Brain microvascular endothelial cell (primary cell): ENCODE results near the gene KRTAP5-5.

ENCODE experiments used
- DNase-seq: peaks from one replicate; pipeline ENCODE4 v3.0.0-alpha.2; 2020
- H3K27ac ChIP-seq: fragments of 250-450 bp; sonication (Bioruptor Pico); 2 replicates; pipeline ENCODE4 v1.5.1; 2020; ENCODE audit warnings: mild to moderate bottlenecking, moderate library complexity
- H3K27me3 ChIP-seq: fragments of 250-450 bp; sonication (Bioruptor Pico); replicated peaks from 2 replicates; pipeline ENCODE4 v1.5.1; 2020; ENCODE audit warnings: mild to moderate bottlenecking
- H3K36me3 ChIP-seq: fragments of 250-450 bp; sonication (Bioruptor Pico); replicated peaks from 2 replicates; pipeline ENCODE4 v1.5.1; 2020; ENCODE audit warnings: mild to moderate bottlenecking
- H3K4me3 ChIP-seq: 2 replicates; pipeline ENCODE4 v1.5.1; 2011; ENCODE audit warnings: low read depth, mild to moderate bottlenecking, control low read depth, low read length, moderate library complexity
- in situ Hi-C: cut with HindIII; loops from 2 replicates; pipeline ENCODE4 v1.10.0; 2017; ENCODE audit warnings: low sequenced_read_pairs, low pct_ligation_motif_present
- TF ChIP-seq, protein P1 (sequence below): IDR thresholded peaks from 2 replicates; pipeline ENCODE4 v1.5.1; 2011; ENCODE audit warnings: low read depth, mild to moderate bottlenecking, moderate library complexity, low read length, control low read depth, inconsistent platforms; ENCODE audit errors: missing control alignments

The KRTAP5-5 gene

DNA sequence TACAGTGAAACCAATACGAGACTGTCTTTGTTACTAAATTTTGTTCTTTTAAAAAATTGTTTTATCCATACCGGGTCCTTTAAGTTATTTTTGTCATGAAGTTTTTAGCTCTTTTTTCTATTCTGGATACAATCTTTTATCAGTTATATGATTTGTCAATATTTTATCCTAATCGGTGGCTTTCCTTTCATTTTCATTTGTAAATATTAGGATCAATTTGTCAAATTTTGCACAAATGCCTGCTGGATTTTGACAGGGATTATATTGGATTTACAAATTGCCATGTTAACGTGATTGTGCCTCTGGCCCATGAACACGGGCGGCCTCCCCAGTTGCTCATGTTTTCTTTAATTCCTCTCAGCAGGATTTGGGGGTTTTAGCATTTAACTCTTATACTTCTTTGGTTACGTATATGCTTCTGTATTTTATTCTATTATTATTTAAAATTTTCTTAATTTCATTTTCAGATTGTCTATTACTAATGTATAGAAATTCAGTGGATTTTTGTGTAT is 46.7 kb downstream of the KRTAP5-5 start:
- Histone ChIP-seq H3K4me3 (no peak overlapping the region), H3K27ac (no peak overlapping the region), H3K36me3 (no peaks in the 10 kb centered on the region), H3K27me3 (peaks cover 22% of the 10 kb centered on the region)
- no peak for DNase-seq
- in situ Hi-C loops, result no loop called here
- TF ChIP-seq, protein P1, sequence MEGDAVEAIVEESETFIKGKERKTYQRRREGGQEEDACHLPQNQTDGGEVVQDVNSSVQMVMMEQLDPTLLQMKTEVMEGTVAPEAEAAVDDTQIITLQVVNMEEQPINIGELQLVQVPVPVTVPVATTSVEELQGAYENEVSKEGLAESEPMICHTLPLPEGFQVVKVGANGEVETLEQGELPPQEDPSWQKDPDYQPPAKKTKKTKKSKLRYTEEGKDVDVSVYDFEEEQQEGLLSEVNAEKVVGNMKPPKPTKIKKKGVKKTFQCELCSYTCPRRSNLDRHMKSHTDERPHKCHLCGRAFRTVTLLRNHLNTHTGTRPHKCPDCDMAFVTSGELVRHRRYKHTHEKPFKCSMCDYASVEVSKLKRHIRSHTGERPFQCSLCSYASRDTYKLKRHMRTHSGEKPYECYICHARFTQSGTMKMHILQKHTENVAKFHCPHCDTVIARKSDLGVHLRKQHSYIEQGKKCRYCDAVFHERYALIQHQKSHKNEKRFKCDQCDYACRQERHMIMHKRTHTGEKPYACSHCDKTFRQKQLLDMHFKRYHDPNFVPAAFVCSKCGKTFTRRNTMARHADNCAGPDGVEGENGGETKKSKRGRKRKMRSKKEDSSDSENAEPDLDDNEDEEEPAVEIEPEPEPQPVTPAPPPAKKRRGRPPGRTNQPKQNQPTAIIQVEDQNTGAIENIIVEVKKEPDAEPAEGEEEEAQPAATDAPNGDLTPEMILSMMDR, result no peak

DNA sequence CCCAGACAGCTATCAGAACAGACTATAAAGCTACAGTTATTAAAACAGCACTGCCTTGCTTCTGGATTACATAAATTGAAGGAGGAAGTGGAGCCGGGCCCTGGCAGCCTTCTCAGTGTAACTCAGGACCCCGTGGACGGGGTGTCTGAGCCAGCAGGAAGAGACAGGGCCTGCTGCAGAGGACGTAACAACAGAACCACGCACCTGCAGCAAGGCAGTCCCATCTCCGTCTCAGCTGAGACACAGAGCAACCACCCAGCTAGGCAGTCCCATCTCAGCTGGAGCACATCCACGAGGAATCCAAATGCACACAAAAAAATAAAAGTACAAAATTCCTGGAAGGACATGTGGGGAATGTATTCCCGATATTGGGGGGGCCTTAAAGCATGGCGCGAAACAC is 50.3 kb downstream of the KRTAP5-5 start:
- H3K36me3 ChIP-seq, result no peaks in the 10 kb centered on the region
- H3K4me3 ChIP-seq, result no peak overlapping the region
- no peak for DNase-seq
- in situ Hi-C loops, result no loop called here
- TF ChIP-seq, protein P1, result no peak
- H3K27ac ChIP-seq, result no peak overlapping the region
- peaks cover 10% of the 10 kb centered on the region for H3K27me3 ChIP-seq
